Effector memory CD8-positive, alpha-beta T cell (primary cell): ENCODE results near the gene ESRRB.

Source experiments
- ATAC-seq: fragments of 150-1000 bp; cut with Tn5 transposase; replicated peaks from 2 replicates; pipeline ENCODE4 v1.10.0; 2021; ENCODE audit warnings: mild to moderate bottlenecking, moderate library complexity
- DNase-seq, 3 experiments: peaks; one replicate each; pipeline ENCODE4 v3.0.0; 2021
- H3K27ac Mint-ChIP-seq, 2 donors: one replicate each; pipeline ENCODE4 v1.8.0; 2022; ENCODE audit warnings: mild to moderate bottlenecking in 2 of 2, mixed read lengths in 2 of 2, moderate library complexity in 2 of 2
- H3K27me3 Mint-ChIP-seq, 2 donors: one replicate each; pipeline ENCODE4 v1.8.0; 2022; ENCODE audit warnings: mixed read lengths in 2 of 2
- H3K36me3 Mint-ChIP-seq: one replicate; pipeline ENCODE4 v1.8.0; 2022; ENCODE audit warnings: mild to moderate bottlenecking, moderate library complexity, mixed read lengths; ENCODE audit not compliant: insufficient read depth
- H3K4me1 Mint-ChIP-seq, 2 donors: one replicate each; pipeline ENCODE4 v1.8.0; 2022; ENCODE audit warnings: low read depth in 2 of 2, mixed read lengths in 2 of 2
- H3K4me3 Mint-ChIP-seq, 2 donors: one replicate each; pipeline ENCODE4 v1.8.0; 2022; ENCODE audit warnings: mild to moderate bottlenecking in 2 of 2, mixed read lengths in 2 of 2, moderate library complexity in 2 of 2
- H3K9me3 Mint-ChIP-seq, 2 donors: one replicate each; pipeline ENCODE4 v1.8.0; 2022; ENCODE audit warnings: mixed read lengths in 2 of 2

The ESRRB gene

GRCh38 chr14:76457841-76458240 lies 81.9 kb downstream of the ESRRB start:
- DNase-seq (no peak), ATAC-seq (no peak)
- H3K9me3 Mint-ChIP-seq, result no peaks in the 10 kb centered on the region
- peaks cover 0 to 1% of the 10 kb centered on the region in 2 donors for H3K4me1 Mint-ChIP-seq
- no peak overlapping the region for H3K27ac Mint-ChIP-seq
- no peak overlapping the region for H3K4me3 Mint-ChIP-seq
- H3K36me3 Mint-ChIP-seq, result no peaks in the 10 kb centered on the region
- peaks cover 24 to 43% of the 10 kb centered on the region in 2 donors for H3K27me3 Mint-ChIP-seq

GRCh38 chr14:76461886-76462285 lies 85.9 kb downstream of the ESRRB start:
- H3K4me1 Mint-ChIP-seq, result no peaks in the 10 kb centered on the region
- ATAC-seq, result no peak
- H3K36me3 Mint-ChIP-seq, result peaks cover 3% of the 10 kb centered on the region
- H3K4me3 Mint-ChIP-seq, result no peak overlapping the region
- peaks cover 6 to 23% of the 10 kb centered on the region in 2 donors for H3K27me3 Mint-ChIP-seq
- H3K27ac Mint-ChIP-seq, result no peak overlapping the region
- no peaks in the 10 kb centered on the region for H3K9me3 Mint-ChIP-seq
- no peak for DNase-seq

GRCh38 chr14:76462330-76462729 lies 86.4 kb downstream of the ESRRB start:
- no peak for DNase-seq
- H3K4me1 Mint-ChIP-seq, result no peaks in the 10 kb centered on the region

GRCh38 chr14:76463105-76463504 lies 87.2 kb downstream of the ESRRB start:
- ATAC-seq, result no peak
- Mint-ChIP-seq H3K9me3 (no peaks in the 10 kb centered on the region), H3K27me3 (peaks cover 6 to 23% of the 10 kb centered on the region in 2 donors), H3K27ac (no peak overlapping the region), H3K4me1 (no peaks in the 10 kb centered on the region), H3K36me3 (peaks cover 3% of the 10 kb centered on the region), H3K4me3 (no peak overlapping the region)
- DNase-seq, result no peak

More at GRCh38 chr14:76462330-76462729, 86.4 kb downstream of the ESRRB start:
- ATAC-seq, result no peak
- Mint-ChIP-seq H3K9me3 (no peaks in the 10 kb centered on the region), H3K36me3 (peaks cover 3% of the 10 kb centered on the region), H3K27me3 (peaks cover 6 to 22% of the 10 kb centered on the region in 2 donors), H3K27ac (no peak overlapping the region), H3K4me3 (no peak overlapping the region)

- DNase-seq (no peak), ATAC-seq (no peak)
- peaks cover 6 to 17% of the 10 kb centered on the region in 2 donors for H3K27me3 Mint-ChIP-seq
- no peak overlapping the region for H3K27ac Mint-ChIP-seq
- no peaks in the 10 kb centered on the region for H3K4me1 Mint-ChIP-seq
- H3K4me3 Mint-ChIP-seq, result no peak overlapping the region
- H3K9me3 Mint-ChIP-seq, result no peaks in the 10 kb centered on the region
- H3K36me3 Mint-ChIP-seq, result peaks cover 3% of the 10 kb centered on the region
Measured at GRCh38 chr14:76464856-76465255, 88.9 kb downstream of the ESRRB start.

- Mint-ChIP-seq H3K27ac (no peak overlapping the region), H3K9me3 (no peaks in the 10 kb centered on the region), H3K4me1 (no peaks in the 10 kb centered on the region), H3K36me3 (peaks cover 3% of the 10 kb centered on the region), H3K4me3 (no peak overlapping the region), H3K27me3 (peaks cover 11 to 23% of the 10 kb centered on the region in 2 donors)
- ATAC-seq, result no peak
- DNase-seq, result no peak
Measured at GRCh38 chr14:76465664-76466063, 89.7 kb downstream of the ESRRB start.

- Mint-ChIP-seq H3K9me3 (no peaks in the 10 kb centered on the region), H3K27ac (no peak overlapping the region)
Measured at GRCh38 chr14:76467711-76468155, 91.8 kb downstream of the ESRRB start.

GRCh38 chr14:76472199-76472723 lies 96.3 kb downstream of the ESRRB start:
- H3K4me3 Mint-ChIP-seq, result no peak overlapping the region
- no peaks in the 10 kb centered on the region for H3K36me3 Mint-ChIP-seq
- DNase-seq (no peak), ATAC-seq (no peak)
- H3K27me3 Mint-ChIP-seq, result peaks cover 29 to 43% of the 10 kb centered on the region in 2 donors
- no peaks in the 10 kb centered on the region for H3K9me3 Mint-ChIP-seq
- no peaks in the 10 kb centered on the region for H3K4me1 Mint-ChIP-seq
- H3K27ac Mint-ChIP-seq, result no peak overlapping the region

More at GRCh38 chr14:76467711-76468155, 91.8 kb downstream of the ESRRB start:
- Mint-ChIP-seq H3K4me1 (no peaks in the 10 kb centered on the region), H3K27me3 (peaks cover 21 to 37% of the 10 kb centered on the region in 2 donors), H3K36me3 (peaks cover 3% of the 10 kb centered on the region), H3K4me3 (no peak overlapping the region)
- DNase-seq, result no peak
- ATAC-seq, result no peak

- Mint-ChIP-seq H3K27me3 (peaks cover 34 to 47% of the 10 kb centered on the region in 2 donors), H3K27ac (no peak overlapping the region), H3K9me3 (no peaks in the 10 kb centered on the region), H3K36me3 (no peaks in the 10 kb centered on the region), H3K4me3 (no peak overlapping the region), H3K4me1 (no peaks in the 10 kb centered on the region)
- DNase-seq, result no peak
- no peak for ATAC-seq
Measured at GRCh38 chr14:76473481-76474263, 97.7 kb downstream of the ESRRB start.

- peaks cover 6 to 43% of the 10 kb centered on the region in 2 donors for H3K27me3 Mint-ChIP-seq
- H3K4me1 Mint-ChIP-seq, result no peaks in the 10 kb centered on the region
- H3K36me3 Mint-ChIP-seq, result no peaks in the 10 kb centered on the region
- no peak overlapping the region for H3K4me3 Mint-ChIP-seq
- DNase-seq (no peak), ATAC-seq (no peak)
- no peaks in the 10 kb centered on the region for H3K9me3 Mint-ChIP-seq
- no peak overlapping the region for H3K27ac Mint-ChIP-seq
Measured at GRCh38 chr14:76480426-76480825, 104.5 kb downstream of the ESRRB start.

- H3K36me3 Mint-ChIP-seq, result no peaks in the 10 kb centered on the region
- H3K27ac Mint-ChIP-seq, result no peak overlapping the region
- H3K4me3 Mint-ChIP-seq, result no peak overlapping the region
- DNase-seq (no peak), ATAC-seq (no peak)
- H3K27me3 Mint-ChIP-seq, result peaks cover 8 to 48% of the 10 kb centered on the region in 2 donors
- H3K9me3 Mint-ChIP-seq, result no peaks in the 10 kb centered on the region
- no peaks in the 10 kb centered on the region for H3K4me1 Mint-ChIP-seq
Measured at GRCh38 chr14:76484355-76484754, 108.4 kb downstream of the ESRRB start.

- no peaks in the 10 kb centered on the region for H3K4me1 Mint-ChIP-seq
- peaks cover 8 to 65% of the 10 kb centered on the region in 2 donors for H3K27me3 Mint-ChIP-seq
- no peak for ATAC-seq
Measured at GRCh38 chr14:76486251-76486743, 110.4 kb downstream of the ESRRB start.

GRCh38 chr14:76488551-76488950 lies 112.6 kb downstream of the ESRRB start:
- H3K27me3 Mint-ChIP-seq, result peaks cover 8 to 62% of the 10 kb centered on the region in 2 donors
- ATAC-seq, result no peak
- H3K4me3 Mint-ChIP-seq, result no peak overlapping the region
- H3K9me3 Mint-ChIP-seq, result no peaks in the 10 kb centered on the region
- DNase-seq, result no peak
- no peaks in the 10 kb centered on the region for H3K36me3 Mint-ChIP-seq
- H3K27ac Mint-ChIP-seq, result no peak overlapping the region
- H3K4me1 Mint-ChIP-seq, result no peaks in the 10 kb centered on the region

More at GRCh38 chr14:76486251-76486743, 110.4 kb downstream of the ESRRB start:
- Mint-ChIP-seq H3K9me3 (no peaks in the 10 kb centered on the region), H3K36me3 (no peaks in the 10 kb centered on the region), H3K27ac (no peak overlapping the region), H3K4me3 (no peak overlapping the region)
- DNase-seq, result no peak

- no peaks in the 10 kb centered on the region for H3K9me3 Mint-ChIP-seq
- DNase-seq (no peak), ATAC-seq (no peak)
- H3K27ac Mint-ChIP-seq, result no peak overlapping the region
- H3K4me3 Mint-ChIP-seq, result no peak overlapping the region
- peaks cover 8 to 57% of the 10 kb centered on the region in 2 donors for H3K27me3 Mint-ChIP-seq
- no peaks in the 10 kb centered on the region for H3K4me1 Mint-ChIP-seq
- H3K36me3 Mint-ChIP-seq, result no peaks in the 10 kb centered on the region
Measured at GRCh38 chr14:76489667-76490066, 113.7 kb downstream of the ESRRB start.
